HEK293 (cell line): ENCODE data around the gene FOXF2.
"Not testable (repeated sequence)": the region's sequence is repeated elsewhere in the genome, so short reads cannot be mapped to it uniquely, and the experiment has no call there.

ENCODE experiments used
- CTCF ChIA-PET: fragments of 350-600 bp; formaldehyde crosslinking; extraction: SDS; loops from one replicate; lab custom pipeline; 2021; ENCODE audit warnings: antibody characterized with exemption; lab: Yijun Ruan, JAX
- POLR2A ChIA-PET: fragments of 300-600 bp; formaldehyde crosslinking; extraction: SDS; loops from one replicate; lab custom pipeline; 2020; ENCODE audit warnings: antibody characterized with exemption, inconsistent platforms; lab: Yijun Ruan, JAX
- H3K27ac ChIP-seq: fragments of 200-500 bp; sonication (Bioruptor generic); 2 replicates; pipeline ENCODE4 v1.5.1; 2014; ENCODE audit warnings: low read depth, low read length, control low read depth, inconsistent platforms; ENCODE audit errors: extremely low read depth
- H3K36me3 ChIP-seq, 2 experiments: fragments of 200-500 bp in 1 of 2; sonication (Bioruptor generic) in 1 of 2; 1 replicate in 1 of 2; 2 replicates in 1 of 2; pipeline ENCODE4 v1.5.1; 2014 to 2017; ENCODE audit warnings: inconsistent platforms in 2 of 2, low read length in 2 of 2; ENCODE audit not compliant: control insufficient read depth in 2 of 2, insufficient read depth in 1 of 2
- H3K4me1 ChIP-seq: fragments of 200-500 bp; sonication (Bioruptor generic); 2 replicates; pipeline ENCODE4 v1.5.1; 2014; ENCODE audit warnings: mild to moderate bottlenecking, low read length, inconsistent platforms; ENCODE audit not compliant: control insufficient read depth, insufficient read depth
- H3K4me3 ChIP-seq: 2 replicates; pipeline ENCODE4 v1.5.1; 2011; ENCODE audit warnings: low read depth, mild to moderate bottlenecking, control low read depth, low read length, moderate library complexity
- H3K9me3 ChIP-seq: fragments of 200-500 bp; sonication (Bioruptor generic); 2 replicates; pipeline ENCODE4 v1.5.1; 2014; ENCODE audit warnings: low read depth, low read length, inconsistent platforms; ENCODE audit not compliant: control insufficient read depth, insufficient read depth
- ATF2 ChIP-seq: fragments of 450-650 bp; formaldehyde crosslinking; IDR thresholded peaks from 2 replicates; pipeline ENCODE4 v1.5.1; 2016; ENCODE audit warnings: missing biosample characterization, missing genetic modification characterization, low read depth
- ELK4 ChIP-seq: IDR thresholded peaks from 2 replicates; pipeline ENCODE4 v1.6.1; 2011; ENCODE audit warnings: mild to moderate bottlenecking, low read depth, low read length, borderline replicate concordance
- INSM2 ChIP-seq: fragments of 450-650 bp; formaldehyde crosslinking; IDR thresholded peaks from 2 replicates; pipeline ENCODE4 v1.5.1; 2016; ENCODE audit warnings: missing biosample characterization, missing genetic modification characterization
- KLF9 ChIP-seq: fragments of 450-650 bp; formaldehyde crosslinking; IDR thresholded peaks from 2 replicates; pipeline ENCODE4 v1.5.1; 2016; ENCODE audit warnings: missing biosample characterization, missing genetic modification characterization, low read depth
- PRDM1 ChIP-seq: fragments of 450-650 bp; formaldehyde crosslinking; IDR thresholded peaks from 2 replicates; pipeline ENCODE4; 2016; ENCODE audit warnings: missing biosample characterization, missing genetic modification characterization
- ZBTB1 ChIP-seq: fragments of 450-650 bp; formaldehyde crosslinking; IDR thresholded peaks from 2 replicates; pipeline ENCODE4 v1.5.1; 2016; ENCODE audit warnings: missing biosample characterization, missing genetic modification characterization
- ZNF146 ChIP-seq: fragments of 450-650 bp; formaldehyde crosslinking; IDR thresholded peaks from 2 replicates; pipeline ENCODE4 v1.5.1; 2016; ENCODE audit warnings: missing biosample characterization, missing genetic modification characterization
- ZNF148 ChIP-seq: fragments of 450-650 bp; formaldehyde crosslinking; IDR thresholded peaks from 2 replicates; pipeline ENCODE4 v1.5.0; 2017; ENCODE audit warnings: missing biosample characterization, missing genetic modification characterization, borderline replicate concordance
- ZNF23 ChIP-seq: fragments of 450-650 bp; formaldehyde crosslinking; IDR thresholded peaks from 2 replicates; pipeline ENCODE4 v1.5.1; 2016; ENCODE audit warnings: missing biosample characterization, missing genetic modification characterization, borderline replicate concordance
- ZNF280C ChIP-seq: fragments of 450-650 bp; formaldehyde crosslinking; IDR thresholded peaks from 2 replicates; pipeline ENCODE4 v1.5.1; 2016; ENCODE audit warnings: missing biosample characterization, missing genetic modification characterization
- ZNF416 ChIP-seq: fragments of 450-650 bp; formaldehyde crosslinking; IDR thresholded peaks from 2 replicates; pipeline ENCODE4 v1.5.1; 2016; ENCODE audit warnings: missing biosample characterization, missing genetic modification characterization
- ZNF473 ChIP-seq: fragments of 450-650 bp; formaldehyde crosslinking; IDR thresholded peaks from 2 replicates; pipeline ENCODE4 v1.5.1; 2017; ENCODE audit warnings: missing biosample characterization, missing genetic modification characterization
- ZNF501 ChIP-seq: fragments of 450-650 bp; formaldehyde crosslinking; IDR thresholded peaks from 2 replicates; pipeline ENCODE4 v1.5.1; 2016; ENCODE audit warnings: missing biosample characterization, missing genetic modification characterization
- ZNF529 ChIP-seq: fragments of 450-650 bp; formaldehyde crosslinking; IDR thresholded peaks from 2 replicates; pipeline ENCODE4 v1.5.1; 2017; ENCODE audit warnings: missing genetic modification characterization, missing biosample characterization; ENCODE audit not compliant: insufficient replicate concordance
- ZNF76 ChIP-seq: fragments of 450-650 bp; formaldehyde crosslinking; IDR thresholded peaks from 2 replicates; pipeline ENCODE4; 2016; ENCODE audit warnings: low read depth, missing biosample characterization, missing genetic modification characterization, borderline replicate concordance
- ZNF785 ChIP-seq: fragments of 450-650 bp; formaldehyde crosslinking; IDR thresholded peaks from 2 replicates; pipeline ENCODE4 v1.5.1; 2016; ENCODE audit warnings: missing biosample characterization, missing genetic modification characterization
- ZNF843 ChIP-seq: fragments of 450-650 bp; formaldehyde crosslinking; IDR thresholded peaks from 2 replicates; pipeline ENCODE4 v1.5.1; 2016; ENCODE audit warnings: missing biosample characterization, missing genetic modification characterization

Gene FOXF2

GRCh38 chr6:1361717-1362116, 27.7 kb upstream of the FOXF2 start:
- peak; percentile 64 for TF ChIP-seq ZNF146 (tag by site-specific recombination)
- CTCF ChIA-PET = interaction anchor here (0.7 to 4.4 kb wide), 6 partner anchors 10 to 767 kb away, joined by 3 to 18 read pairs (median 4); no protein-coding TSS in a partner anchor
- POLR2A ChIA-PET = interaction anchor here (0.5 kb wide), 1 partner anchor 1202 kb away, joined by 3 read pairs; no protein-coding TSS in a partner anchor
- H3K36me3 ChIP-seq, H3K9me3 ChIP-seq, H3K27ac ChIP-seq, H3K4me1 ChIP-seq, H3K4me3 ChIP-seq: not testable (repeated sequence)

GRCh38 chr6:1362643-1363042, 26.7 kb upstream of the FOXF2 start:
- Histone ChIP-seq H3K4me1 (no peaks in the 10 kb centered on the region), H3K36me3 (no peaks in the 10 kb centered on the region), H3K27ac (no peak overlapping the region), H3K4me3 (no peak overlapping the region)
- TF ChIP-seq ZNF473 (no peak), ZNF416 (tag by site-specific recombination) (no peak), ZBTB1 (tag by site-specific recombination) (no peak), ATF2 (tag by site-specific recombination) (no peak), KLF9 (tag by site-specific recombination) (no peak), ZNF785 (tag by site-specific recombination) (no peak)
- TF ChIP-seq, all 188 proteins: peak for 0
- H3K9me3 ChIP-seq = no peaks in the 10 kb centered on the region
- ChIA-PET CTCF (interaction anchor here (0.6 to 4.4 kb wide), 11 partner anchors 8 to 768 kb away, joined by 3 to 18 read pairs (median 5); no protein-coding TSS in a partner anchor), POLR2A (no interaction called here)

GRCh38 chr6:1363298-1363697, 26.1 kb upstream of the FOXF2 start:
- no peaks in the 10 kb centered on the region for H3K9me3 ChIP-seq
- no peaks in the 10 kb centered on the region for H3K4me1 ChIP-seq
- ChIA-PET CTCF (interaction anchor here (0.6 to 4.4 kb wide), 14 partner anchors 9 to 1175 kb away, joined by 3 to 18 read pairs (median 5); no protein-coding TSS in a partner anchor), POLR2A (no interaction called here)
- no peak overlapping the region for H3K27ac ChIP-seq
- no peak for TF ChIP-seq ZNF501 (tag by site-specific recombination)
- no peak for TF ChIP-seq ZNF280C (tag by site-specific recombination)
- no peak overlapping the region for H3K4me3 ChIP-seq
- H3K36me3 ChIP-seq = no peaks in the 10 kb centered on the region

- no peaks in the 10 kb centered on the region for H3K36me3 ChIP-seq
- no peak overlapping the region for H3K27ac ChIP-seq
- no peaks in the 10 kb centered on the region for H3K9me3 ChIP-seq
- no peak overlapping the region for H3K4me3 ChIP-seq
- CTCF ChIA-PET = interaction anchor here (0.6 to 4.4 kb wide), 14 partner anchors 9 to 1175 kb away, joined by 3 to 18 read pairs (median 6); no protein-coding TSS in a partner anchor
- H3K4me1 ChIP-seq = no peaks in the 10 kb centered on the region
- POLR2A ChIA-PET = no interaction called here
- no peak for TF ChIP-seq ZNF148
- no peak for TF ChIP-seq PRDM1
- TF ChIP-seq ELK4 = no peak
- TF ChIP-seq ZNF76 = no peak
- TF ChIP-seq INSM2 (tag by site-specific recombination) = no peak
- no peak for TF ChIP-seq ZNF529 (tag by site-specific recombination)
- TF ChIP-seq ZNF843 = no peak
- TF ChIP-seq ZNF23 (tag by site-specific recombination) = no peak
Observed at GRCh38 chr6:1363729-1364572, 25.4 kb upstream of the FOXF2 start.
